HG02642 (cell line): ENCODE results near the gene GIGYF2.

Source experiments
- ATAC-seq: cut with Tn5 transposase; IDR thresholded peaks from one replicate; pipeline ENCODE4 v1.9.1; 2021; ENCODE audit warnings: mild to moderate bottlenecking; ENCODE audit not compliant: unreplicated experiment, poor library complexity

The GIGYF2 gene

GRCh38 chr2:232888099-232888836 lies 191.1 kb downstream of the GIGYF2 start:
- ATAC-seq: no peak

GRCh38 chr2:232888839-232889529 lies 191.9 kb downstream of the GIGYF2 start:
- no peak for ATAC-seq

GRCh38 chr2:232889876-232890401 lies 192.8 kb downstream of the GIGYF2 start:
- no peak for ATAC-seq

GRCh38 chr2:232890536-232890895 lies 193.4 kb downstream of the GIGYF2 start:
- ATAC-seq: no peak

- no peak for ATAC-seq
These were observed 193.9 kb downstream of the GIGYF2 start for GRCh38 chr2:232890896-232891601.

- ATAC-seq: no peak
These were observed 194.5 kb downstream of the GIGYF2 start for GRCh38 chr2:232891621-232892071.

GRCh38 chr2:232892221-232892620 lies 195.1 kb downstream of the GIGYF2 start:
- ATAC-seq: no peak

- ATAC-seq: no peak
These were observed 195.7 kb downstream of the GIGYF2 start for GRCh38 chr2:232892843-232893242.

- ATAC-seq: no peak
These were observed 196.7 kb downstream of the GIGYF2 start for GRCh38 chr2:232893834-232894233.

GRCh38 chr2:232894251-232894650 lies 197.1 kb downstream of the GIGYF2 start:
- no peak for ATAC-seq

GRCh38 chr2:232894746-232895145 lies 197.6 kb downstream of the GIGYF2 start:
- ATAC-seq: no peak

GRCh38 chr2:232896111-232896510 lies 199.0 kb downstream of the GIGYF2 start:
- ATAC-seq: no peak

- no peak for ATAC-seq
These were observed 199.8 kb downstream of the GIGYF2 start for GRCh38 chr2:232896720-232897597.

- no peak for ATAC-seq
These were observed 200.7 kb downstream of the GIGYF2 start for GRCh38 chr2:232897598-232898408.

GRCh38 chr2:232898592-232899543 lies 201.7 kb downstream of the GIGYF2 start:
- ATAC-seq: no peak

- ATAC-seq: no peak
These were observed 203.9 kb downstream of the GIGYF2 start for GRCh38 chr2:232900811-232901735.
